Coronary artery (tissue), 2 donors: ENCODE results near the gene NUP214.

ENCODE experiments used
- DNase-seq: peaks from one replicate; pipeline ENCODE4 v3.0.0-alpha.2; 2017; ENCODE audit warnings: low spot score
- H3K27ac ChIP-seq, 2 donors: fragments of 200-600 bp; sonication (generic); one replicate each; pipeline ENCODE4 v1.5.1; 2016 to 2019
- H3K4me3 ChIP-seq: fragments of 200-600 bp; sonication (generic); 2 replicates; pipeline ENCODE4 v1.5.1; 2016; ENCODE audit warnings: mild to moderate bottlenecking, moderate library complexity
- TF ChIP-seq, protein P1 (sequence below): fragments of 200-600 bp; sonication (generic); IDR thresholded peaks from one replicate; pipeline ENCODE4 v1.5.1; 2019; ENCODE audit warnings: antibody characterized with exemption

NUP214 gene

DNA sequence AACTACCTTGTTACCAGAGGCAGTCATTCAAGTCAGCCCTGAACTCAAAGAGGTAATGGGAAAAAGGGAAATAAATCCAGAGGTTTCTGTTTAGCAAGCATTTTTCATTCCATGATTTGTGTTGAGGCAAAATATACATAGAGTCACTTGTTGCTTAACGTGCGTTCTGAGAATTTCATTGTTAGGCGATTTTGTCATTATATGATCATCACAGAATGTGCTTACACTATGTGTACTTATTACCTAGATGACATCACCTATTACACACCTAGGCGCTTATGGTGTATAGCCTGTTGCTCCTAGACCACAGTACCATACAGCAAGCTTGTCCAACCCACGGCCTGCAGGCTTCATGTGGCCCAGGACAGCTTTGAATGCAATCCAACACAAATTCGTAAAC lies 36.2 kb downstream of the NUP214 start:
- TF ChIP-seq, protein P1, sequence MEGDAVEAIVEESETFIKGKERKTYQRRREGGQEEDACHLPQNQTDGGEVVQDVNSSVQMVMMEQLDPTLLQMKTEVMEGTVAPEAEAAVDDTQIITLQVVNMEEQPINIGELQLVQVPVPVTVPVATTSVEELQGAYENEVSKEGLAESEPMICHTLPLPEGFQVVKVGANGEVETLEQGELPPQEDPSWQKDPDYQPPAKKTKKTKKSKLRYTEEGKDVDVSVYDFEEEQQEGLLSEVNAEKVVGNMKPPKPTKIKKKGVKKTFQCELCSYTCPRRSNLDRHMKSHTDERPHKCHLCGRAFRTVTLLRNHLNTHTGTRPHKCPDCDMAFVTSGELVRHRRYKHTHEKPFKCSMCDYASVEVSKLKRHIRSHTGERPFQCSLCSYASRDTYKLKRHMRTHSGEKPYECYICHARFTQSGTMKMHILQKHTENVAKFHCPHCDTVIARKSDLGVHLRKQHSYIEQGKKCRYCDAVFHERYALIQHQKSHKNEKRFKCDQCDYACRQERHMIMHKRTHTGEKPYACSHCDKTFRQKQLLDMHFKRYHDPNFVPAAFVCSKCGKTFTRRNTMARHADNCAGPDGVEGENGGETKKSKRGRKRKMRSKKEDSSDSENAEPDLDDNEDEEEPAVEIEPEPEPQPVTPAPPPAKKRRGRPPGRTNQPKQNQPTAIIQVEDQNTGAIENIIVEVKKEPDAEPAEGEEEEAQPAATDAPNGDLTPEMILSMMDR: no peak
- Histone ChIP-seq H3K27ac (no peak overlapping the region), H3K4me3 (no peak overlapping the region)
- DNase-seq: no peak

DNA sequence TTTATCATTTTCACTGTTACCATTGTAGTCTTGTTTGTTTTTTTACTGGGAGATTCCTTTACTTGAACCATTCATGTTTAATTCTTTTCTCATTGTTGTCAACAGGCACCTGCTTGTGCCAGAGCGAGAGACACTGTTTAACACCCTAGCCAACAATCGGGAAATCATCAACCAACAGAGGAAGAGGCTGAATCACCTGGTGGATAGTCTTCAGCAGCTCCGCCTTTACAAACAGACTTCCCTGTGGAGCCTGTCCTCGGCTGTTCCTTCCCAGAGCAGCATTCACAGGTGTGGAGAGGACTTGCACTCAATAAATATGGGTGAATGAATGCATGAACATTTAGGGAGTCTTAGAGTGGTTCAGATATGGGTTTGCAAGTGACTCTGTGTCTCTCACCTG lies 37.5 kb downstream of the NUP214 start:
- Histone ChIP-seq H3K27ac (no peak overlapping the region), H3K4me3 (no peak overlapping the region)
- TF ChIP-seq, protein P1: no peak
- DNase-seq: no peak

DNA sequence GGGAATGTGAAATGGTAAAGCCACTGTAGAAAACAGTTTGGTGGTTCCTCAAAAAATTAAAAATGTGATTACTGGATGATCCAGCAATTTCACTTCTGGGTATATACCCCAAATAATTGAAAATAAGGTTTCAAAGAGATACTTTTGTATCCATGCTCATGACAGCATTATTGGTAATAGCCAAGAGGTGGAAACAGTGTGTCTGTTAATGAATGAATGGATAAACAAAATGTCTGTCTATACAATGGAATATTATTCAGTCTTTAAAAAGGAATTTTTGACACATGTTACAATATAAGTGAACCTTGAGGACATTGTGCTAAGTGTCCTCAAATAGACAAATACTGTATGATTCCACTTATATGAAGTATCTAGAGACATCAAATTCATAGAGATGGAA lies 40.1 kb downstream of the NUP214 start:
- no peak for DNase-seq
- Histone ChIP-seq H3K27ac (no peak overlapping the region), H3K4me3 (no peak overlapping the region)
- TF ChIP-seq, protein P1: no peak

DNA sequence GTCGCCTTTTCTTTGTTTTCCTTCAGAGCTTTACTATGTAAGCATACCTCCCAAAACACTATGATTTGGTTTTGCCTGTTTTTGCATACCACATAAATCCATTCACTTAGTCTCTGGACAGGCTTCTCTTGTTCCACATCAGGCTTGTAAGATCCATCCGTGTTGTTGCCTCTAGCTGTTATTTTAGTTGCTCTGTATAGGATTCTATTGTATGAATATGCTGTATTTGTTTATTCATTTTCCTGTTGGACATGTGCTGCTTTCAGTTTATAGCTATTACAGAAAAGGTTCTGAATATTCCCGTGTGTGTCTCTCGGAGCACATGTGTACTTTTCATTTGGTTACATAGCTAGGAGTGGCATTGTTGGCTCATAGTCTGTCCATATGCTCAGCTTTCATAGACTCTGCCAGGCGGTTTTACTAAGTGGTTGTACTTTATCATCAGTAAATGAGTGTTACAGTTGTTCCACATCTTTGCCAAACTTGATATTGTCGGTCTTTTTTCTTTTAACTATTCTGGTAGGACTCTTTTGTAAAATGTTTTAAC lies 41.8 kb downstream of the NUP214 start:
- DNase-seq: no peak
- TF ChIP-seq, protein P1: no peak
- H3K27ac ChIP-seq: no peak overlapping the region

DNA sequence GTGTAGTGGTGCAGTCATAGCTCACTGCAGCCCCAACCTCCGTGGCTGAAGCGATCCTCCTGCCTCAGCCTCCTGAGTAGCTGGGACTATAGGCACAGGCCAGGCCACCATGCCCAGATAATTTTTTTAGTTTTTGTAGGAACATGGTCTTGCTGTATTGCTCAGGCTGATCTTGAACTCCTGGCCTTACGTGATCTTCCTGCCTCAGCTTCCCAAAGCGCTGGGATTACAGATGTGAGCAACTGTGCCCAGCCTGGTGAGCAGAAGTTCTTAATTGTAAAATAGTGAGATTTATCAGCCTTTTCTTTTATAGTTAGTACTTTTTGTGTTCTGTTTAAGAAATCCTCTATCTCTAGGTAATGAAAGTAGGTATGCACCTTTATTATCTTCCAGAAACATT lies 42.5 kb downstream of the NUP214 start:
- DNase-seq: no peak
- Histone ChIP-seq H3K27ac (no peak overlapping the region), H3K4me3 (no peak overlapping the region)
- TF ChIP-seq, protein P1: no peak

More for the DNA sequence above, 41.8 kb downstream of the NUP214 start:
- H3K4me3 ChIP-seq: no peak overlapping the region

DNA sequence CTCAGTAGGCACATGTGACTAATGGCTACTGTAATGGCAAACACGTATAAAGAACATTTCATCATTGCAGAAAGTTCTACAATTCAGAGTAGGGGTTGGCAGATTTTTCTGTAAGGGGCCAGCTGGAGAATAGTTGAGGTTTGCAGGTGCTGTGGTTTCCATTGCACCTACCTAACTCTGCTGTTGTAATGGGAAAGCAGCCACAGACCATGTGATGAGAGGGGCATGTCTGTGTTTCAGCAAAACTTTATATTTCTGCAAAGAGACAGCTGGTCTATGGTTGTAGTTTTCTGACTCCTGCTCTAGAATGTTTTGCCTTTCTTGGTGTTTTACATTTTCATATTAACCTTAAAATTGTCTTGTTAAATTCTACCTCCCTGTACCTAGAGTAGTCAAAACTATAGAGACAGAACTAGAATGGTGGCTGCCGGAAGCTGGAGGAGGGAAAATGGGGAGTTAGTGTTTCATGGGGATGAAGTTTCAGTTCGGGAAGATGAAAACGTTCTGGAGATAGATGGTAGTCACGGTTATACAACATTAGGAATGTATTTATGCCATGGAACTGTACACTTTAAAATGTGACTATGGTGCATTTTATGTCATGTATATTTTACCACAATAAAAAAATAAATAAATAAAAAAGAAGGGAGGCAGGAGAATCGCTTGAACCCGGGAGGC lies 44.3 kb downstream of the NUP214 start:
- Histone ChIP-seq H3K27ac (no peak overlapping the region), H3K4me3 (no peak overlapping the region)
- TF ChIP-seq, protein P1: no peak
- no peak for DNase-seq

DNA sequence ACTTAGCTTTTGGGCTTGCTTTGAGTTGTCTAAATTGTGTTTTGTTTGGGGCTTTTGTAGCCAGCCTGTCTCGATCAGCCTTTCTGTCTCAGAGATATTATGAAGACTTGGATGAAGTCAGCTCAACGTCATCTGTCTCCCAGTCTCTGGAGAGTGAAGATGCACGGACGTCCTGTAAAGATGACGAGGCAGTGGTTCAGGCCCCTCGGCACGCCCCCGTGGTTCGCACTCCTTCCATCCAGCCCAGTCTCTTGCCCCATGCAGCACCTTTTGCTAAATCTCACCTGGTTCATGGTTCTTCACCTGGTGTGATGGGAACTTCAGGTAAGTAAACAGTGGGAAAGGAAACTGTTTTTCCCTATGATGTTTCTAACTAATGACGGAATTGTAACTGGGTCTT lies 48.6 kb downstream of the NUP214 start:
- no peak for DNase-seq
- no peak overlapping the region for H3K27ac ChIP-seq
- TF ChIP-seq, protein P1: no peak

More for the DNA sequence above, 48.6 kb downstream of the NUP214 start:
- no peak overlapping the region for H3K4me3 ChIP-seq
